ENCODE data around the gene MPC1. TPM values are rescaled to one million over a fixed set of nuclear protein-coding genes. Genes with fewer than 3 reads are reported as not detected.
"Not testable (repeated sequence)": the region's sequence is repeated elsewhere in the genome, so short reads cannot be mapped to it uniquely, and the experiment has no call there.

Gene MPC1
- total and polyA plus RNA-seq, 7 experiments from 2014 or later = 18.5 to 64.2 (median 30.7) TPM

- Histone ChIP-seq H3K4me1 (ENCODE audit: control insufficient read depth in 2 of 2, insufficient read depth in 2 of 2, low read length in 2 of 2) (peaks cover 4 to 6% of the 10 kb centered on the region in 2 donors), H3K36me3 (ENCODE audit: control insufficient read depth in 2 of 3, insufficient read depth in 3 of 3, low read length in 3 of 3) (no peaks in the 10 kb centered on the region), H3K27ac (ENCODE audit: low read depth, low read length) (no peak overlapping the region), H3K9me3 (ENCODE audit: control insufficient read depth in 2 of 3, low read length in 3 of 3) (no peaks in the 10 kb centered on the region), H3K4me3 (ENCODE audit: low read length) (no peak overlapping the region), H3K27me3 (ENCODE audit: control insufficient read depth in 2 of 2, insufficient read depth in 2 of 2, low read length in 2 of 2) (no peaks in the 10 kb centered on the region)
- no peak overlapping the region for H3K4me3 Mint-ChIP-seq
- DNase-seq (no peak), ATAC-seq (no peak)
- peaks cover 0 to 7% (median 4%) of the 10 kb centered on the region in 7 donors for H3K4me1 Mint-ChIP-seq
- intact Hi-C loops (cut with micrococcal nuclease) = no loop called here
- ChIA-PET POLR2A (interaction anchor here (0.9 kb wide), 1 partner anchor 14 kb away, joined by 3 read pairs; no protein-coding TSS in a partner anchor), CTCF (interaction anchor here (0.6 to 5.3 kb wide), 7 partner anchors 16 to 996 kb away, joined by 3 to 34 read pairs (median 9); no protein-coding TSS in a partner anchor)
- H3K9me3 Mint-ChIP-seq = peaks cover 0 to 2% (median 0%) of the 10 kb centered on the region in 11 donors
- H3K27ac Mint-ChIP-seq = no peak overlapping the region
- peaks cover 0 to 6% (median 0%) of the 10 kb centered on the region in 5 donors for H3K36me3 Mint-ChIP-seq
- H3K27me3 Mint-ChIP-seq = peaks cover 0 to 17% (median 11%) of the 10 kb centered on the region in 5 donors
Observed at GRCh38 chr6:166397849-166398248, 15.1 kb upstream of the MPC1 start.

GRCh38 chr6:166395778-166396177, 13.0 kb upstream of the MPC1 start:
- peaks cover 0 to 6% (median 0%) of the 10 kb centered on the region in 5 donors for H3K36me3 Mint-ChIP-seq
- H3K4me3 ChIP-seq (ENCODE audit: low read length) = no peak overlapping the region
- DNase-seq (no peak), ATAC-seq (no peak)
- H3K36me3 ChIP-seq (ENCODE audit: control insufficient read depth in 2 of 3, insufficient read depth in 3 of 3, low read length in 3 of 3) = no peaks in the 10 kb centered on the region
- peaks cover 2% of the 10 kb centered on the region in 2 donors for H3K4me1 ChIP-seq (ENCODE audit: control insufficient read depth in 2 of 2, insufficient read depth in 2 of 2, low read length in 2 of 2)
- H3K9me3 Mint-ChIP-seq = peaks cover 0 to 2% (median 0%) of the 10 kb centered on the region in 11 donors
- H3K4me3 Mint-ChIP-seq = no peak overlapping the region
- intact Hi-C loops (cut with micrococcal nuclease) = no loop called here
- H3K27me3 ChIP-seq (ENCODE audit: control insufficient read depth in 2 of 2, insufficient read depth in 2 of 2, low read length in 2 of 2) = no peaks in the 10 kb centered on the region
- H3K27ac Mint-ChIP-seq = no peak overlapping the region
- H3K27me3 Mint-ChIP-seq = peaks cover 0 to 17% (median 11%) of the 10 kb centered on the region in 5 donors
- peaks cover 0 to 4% (median 2%) of the 10 kb centered on the region in 7 donors for H3K4me1 Mint-ChIP-seq
- POLR2A ChIA-PET = no interaction called here
- H3K27ac ChIP-seq (ENCODE audit: low read depth, low read length) = no peak overlapping the region
- CTCF ChIA-PET = interaction anchor here (0.8 kb wide), 1 partner anchor 40 kb away, joined by 3 read pairs; no protein-coding TSS in a partner anchor
- no peaks in the 10 kb centered on the region for H3K9me3 ChIP-seq (ENCODE audit: control insufficient read depth in 2 of 3, low read length in 3 of 3)

- no peak for DNase-seq
- Mint-ChIP-seq H3K4me1 (peaks cover 0 to 4% (median 0%) of the 10 kb centered on the region in 7 donors), H3K36me3 (peaks cover 0 to 6% (median 0%) of the 10 kb centered on the region in 5 donors), H3K4me3 (no peak overlapping the region), H3K27me3 (peaks cover 0 to 21% (median 11%) of the 10 kb centered on the region in 5 donors), H3K27ac (no peak overlapping the region), H3K9me3 (peaks cover 0 to 2% (median 0%) of the 10 kb centered on the region in 11 donors)
- no peak overlapping the region for H3K27ac ChIP-seq (ENCODE audit: low read depth, low read length)
- ChIA-PET POLR2A (no interaction called here), CTCF (interaction anchor here (0.8 to 1.2 kb wide), 2 partner anchors 40 to 82 kb away, joined by 3 read pairs; no protein-coding TSS in a partner anchor)
- H3K36me3 ChIP-seq (ENCODE audit: control insufficient read depth in 2 of 3, insufficient read depth in 3 of 3, low read length in 3 of 3) = no peaks in the 10 kb centered on the region
- intact Hi-C loops (cut with micrococcal nuclease) = no loop called here
- no peaks in the 10 kb centered on the region for H3K4me1 ChIP-seq (ENCODE audit: control insufficient read depth in 2 of 2, insufficient read depth in 2 of 2, low read length in 2 of 2)
- ATAC-seq = no peak
- no peak overlapping the region for H3K4me3 ChIP-seq (ENCODE audit: low read length)
- no peaks in the 10 kb centered on the region for H3K9me3 ChIP-seq (ENCODE audit: control insufficient read depth in 2 of 3, low read length in 3 of 3)
- H3K27me3 ChIP-seq (ENCODE audit: control insufficient read depth in 2 of 2, insufficient read depth in 2 of 2, low read length in 2 of 2) = no peaks in the 10 kb centered on the region
Observed at GRCh38 chr6:166395351-166395750, 12.6 kb upstream of the MPC1 start.

GRCh38 chr6:166394036-166394892, 11.5 kb upstream of the MPC1 start:
- no peak overlapping the region for H3K27ac ChIP-seq (ENCODE audit: low read depth, low read length)
- DNase-seq (no peak), ATAC-seq (no peak)
- H3K27me3 ChIP-seq (ENCODE audit: control insufficient read depth in 2 of 2, insufficient read depth in 2 of 2, low read length in 2 of 2) = no peaks in the 10 kb centered on the region
- H3K9me3 ChIP-seq (ENCODE audit: control insufficient read depth in 2 of 3, low read length in 3 of 3) = no peaks in the 10 kb centered on the region
- no peak overlapping the region for H3K4me3 Mint-ChIP-seq
- ChIA-PET POLR2A (no interaction called here), CTCF (interaction anchor here (0.6 to 1.2 kb wide), 2 partner anchors 30 to 81 kb away, joined by 3 read pairs; no protein-coding TSS in a partner anchor)
- H3K36me3 ChIP-seq (ENCODE audit: control insufficient read depth in 2 of 3, insufficient read depth in 3 of 3, low read length in 3 of 3) = no peaks in the 10 kb centered on the region
- H3K4me3 ChIP-seq (ENCODE audit: low read length) = no peak overlapping the region
- H3K4me1 Mint-ChIP-seq = peaks cover 0 to 4% (median 0%) of the 10 kb centered on the region in 7 donors
- peaks cover 0 to 6% (median 0%) of the 10 kb centered on the region in 5 donors for H3K36me3 Mint-ChIP-seq
- intact Hi-C loops (cut with micrococcal nuclease) = no loop called here
- peaks cover 0 to 2% (median 0%) of the 10 kb centered on the region in 11 donors for H3K9me3 Mint-ChIP-seq
- no peaks in the 10 kb centered on the region for H3K4me1 ChIP-seq (ENCODE audit: control insufficient read depth in 2 of 2, insufficient read depth in 2 of 2, low read length in 2 of 2)
- H3K27me3 Mint-ChIP-seq = peaks cover 0 to 23% (median 9%) of the 10 kb centered on the region in 5 donors
- no peak overlapping the region for H3K27ac Mint-ChIP-seq

- Mint-ChIP-seq H3K4me1 (peaks cover 0 to 4% (median 1%) of the 10 kb centered on the region in 7 donors), H3K9me3 (peaks cover 0 to 2% (median 0%) of the 10 kb centered on the region in 11 donors), H3K36me3 (peaks cover 0 to 6% (median 0%) of the 10 kb centered on the region in 5 donors), H3K4me3 (no peak overlapping the region), H3K27me3 (peaks cover 0 to 20% (median 8%) of the 10 kb centered on the region in 5 donors), H3K27ac (no peak overlapping the region)
- Histone ChIP-seq H3K36me3 (ENCODE audit: control insufficient read depth in 2 of 3, insufficient read depth in 3 of 3, low read length in 3 of 3) (no peaks in the 10 kb centered on the region), H3K27me3 (ENCODE audit: control insufficient read depth in 2 of 2, insufficient read depth in 2 of 2, low read length in 2 of 2) (no peaks in the 10 kb centered on the region), H3K4me1 (ENCODE audit: control insufficient read depth in 2 of 2, insufficient read depth in 2 of 2, low read length in 2 of 2) (no peaks in the 10 kb centered on the region), H3K4me3 (ENCODE audit: low read length) (no peak overlapping the region), H3K27ac (ENCODE audit: low read depth, low read length) (no peak overlapping the region), H3K9me3 (ENCODE audit: control insufficient read depth in 2 of 3, low read length in 3 of 3) (no peaks in the 10 kb centered on the region)
- intact Hi-C loops (cut with micrococcal nuclease) = no loop called here
- ChIA-PET CTCF (interaction anchor here (1.1 kb wide), 1 partner anchor 55 kb away, joined by 3 read pairs; no protein-coding TSS in a partner anchor), POLR2A (interaction anchor here (0.7 kb wide), 1 partner anchor 15 kb away, joined by 4 read pairs; no protein-coding TSS in a partner anchor)
- ATAC-seq (no peak), DNase-seq (no peak)
Observed at GRCh38 chr6:166393535-166393823, 10.7 kb upstream of the MPC1 start.

GRCh38 chr6:166392755-166393534, 10.2 kb upstream of the MPC1 start:
- H3K4me3 ChIP-seq (ENCODE audit: low read length); H3K9me3 Mint-ChIP-seq; ATAC-seq; H3K36me3 Mint-ChIP-seq; H3K9me3 ChIP-seq (ENCODE audit: control insufficient read depth in 2 of 3, low read length in 3 of 3); intact Hi-C loops (cut with micrococcal nuclease); H3K27me3 ChIP-seq (ENCODE audit: control insufficient read depth in 2 of 2, insufficient read depth in 2 of 2, low read length in 2 of 2); H3K4me1 ChIP-seq (ENCODE audit: control insufficient read depth in 2 of 2, insufficient read depth in 2 of 2, low read length in 2 of 2); H3K4me3 Mint-ChIP-seq; H3K27ac Mint-ChIP-seq; H3K27ac ChIP-seq (ENCODE audit: low read depth, low read length); H3K36me3 ChIP-seq (ENCODE audit: control insufficient read depth in 2 of 3, insufficient read depth in 3 of 3, low read length in 3 of 3); H3K4me1 Mint-ChIP-seq; DNase-seq: not testable (repeated sequence)
- CTCF ChIA-PET = interaction anchor here (1.1 kb wide), 2 partner anchors 7 to 55 kb away, joined by 3 read pairs; no protein-coding TSS in a partner anchor
- POLR2A ChIA-PET = interaction anchor here (0.7 kb wide), 1 partner anchor 14 kb away, joined by 4 read pairs; no protein-coding TSS in a partner anchor
- peaks cover 0 to 20% (median 8%) of the 10 kb centered on the region in 5 donors for H3K27me3 Mint-ChIP-seq

All from naive thymus-derived CD4-positive, alpha-beta T cell (primary cell).